H9 (cell line): ENCODE data around the gene TMOD1. TPM values are rescaled to one million over a fixed set of nuclear protein-coding genes. Genes with fewer than 3 reads are reported as not detected.

Source experiments
- DNase-seq: peaks from one replicate; pipeline ENCODE4 v3.0.0-alpha.2; 2017
- H2AFZ ChIP-seq: one replicate; pipeline ENCODE4 v1.6.1; 2013; ENCODE audit warnings: mild to moderate bottlenecking, low read length, control low read depth, moderate library complexity
- H2AK5ac ChIP-seq: 2 replicates; pipeline ENCODE4 v1.6.1; 2013; ENCODE audit warnings: low read length, control low read depth, mixed read lengths; ENCODE audit not compliant: insufficient read length
- H2BK120ac ChIP-seq: one replicate; pipeline ENCODE4 v1.6.1; 2013; ENCODE audit warnings: low read depth, mild to moderate bottlenecking, low read length, control low read depth, inconsistent platforms; ENCODE audit not compliant: poor library complexity, severe bottlenecking
- H2BK12ac ChIP-seq: 2 replicates; pipeline ENCODE4 v1.6.1; 2013; ENCODE audit warnings: low read length, control low read depth, mixed read lengths, low read depth; ENCODE audit not compliant: insufficient read length
- H2BK15ac ChIP-seq: 2 replicates; pipeline ENCODE4 v1.6.1; 2013; ENCODE audit warnings: low read depth, low read length, control low read depth
- H2BK20ac ChIP-seq: one replicate; pipeline ENCODE4 v1.6.1; 2013; ENCODE audit warnings: low read depth, mild to moderate bottlenecking, low read length, control low read depth, inconsistent platforms; ENCODE audit not compliant: poor library complexity, severe bottlenecking
- H2BK5ac ChIP-seq: 2 replicates; pipeline ENCODE4 v1.6.1; 2013; ENCODE audit warnings: low read length, control low read depth, mixed read lengths; ENCODE audit not compliant: insufficient read length
- H3K14ac ChIP-seq: 2 replicates; pipeline ENCODE4 v1.6.1; 2013; ENCODE audit warnings: low read length, control low read depth; ENCODE audit not compliant: insufficient read depth
- H3K18ac ChIP-seq: 2 replicates; pipeline ENCODE4 v1.6.1; 2013; ENCODE audit warnings: low read depth, mild to moderate bottlenecking, mixed read lengths, low read length, control low read depth; ENCODE audit not compliant: insufficient read length
- H3K23ac ChIP-seq: 2 replicates; pipeline ENCODE4 v1.6.1; 2013; ENCODE audit warnings: low read length, control low read depth, mixed read lengths, low read depth; ENCODE audit not compliant: insufficient read length
- H3K23me2 ChIP-seq: 2 replicates; pipeline ENCODE4 v1.6.1; 2013; ENCODE audit warnings: low read depth, mild to moderate bottlenecking, mixed read lengths, low read length, control low read depth; ENCODE audit not compliant: insufficient read length, poor library complexity, severe bottlenecking
- H3K27ac ChIP-seq: 2 replicates; pipeline ENCODE4 v1.5.1; 2013; ENCODE audit warnings: low read length, control low read depth, mixed read lengths, low read depth; ENCODE audit not compliant: insufficient read length
- H3K27me3 ChIP-seq: 2 replicates; pipeline ENCODE4 v1.6.1; 2013; ENCODE audit warnings: low read length, control low read depth, inconsistent platforms; ENCODE audit not compliant: insufficient read depth
- H3K4ac ChIP-seq: 2 replicates; pipeline ENCODE4 v1.6.1; 2013; ENCODE audit warnings: low read depth, mild to moderate bottlenecking, control low read depth, inconsistent platforms, low read length, moderate library complexity
- H3K4me1 ChIP-seq: 2 replicates; pipeline ENCODE4 v1.6.1; 2013; ENCODE audit warnings: low read length, control low read depth, inconsistent platforms; ENCODE audit not compliant: insufficient read depth
- H3K4me2 ChIP-seq: 2 replicates; pipeline ENCODE4 v1.6.1; 2013; ENCODE audit warnings: low read length, control low read depth, mixed read lengths; ENCODE audit not compliant: insufficient read length, insufficient read depth
- H3K56ac ChIP-seq: 2 replicates; pipeline ENCODE4 v1.6.1; 2013; ENCODE audit warnings: low read depth, mild to moderate bottlenecking, mixed read lengths, low read length, control low read depth; ENCODE audit not compliant: insufficient read length
- H3K79me1 ChIP-seq: 2 replicates; pipeline ENCODE4 v1.6.1; 2013; ENCODE audit warnings: low read depth, mild to moderate bottlenecking, moderate library complexity, low read length, control low read depth, inconsistent platforms; ENCODE audit not compliant: insufficient read depth, poor library complexity, severe bottlenecking
- H3K79me2 ChIP-seq: 2 replicates; pipeline ENCODE4 v1.6.1; 2013; ENCODE audit warnings: low read length, control low read depth, inconsistent platforms; ENCODE audit not compliant: insufficient read depth
- H3K9ac ChIP-seq: 2 replicates; pipeline ENCODE4 v1.6.1; 2013; ENCODE audit warnings: low read length, control low read depth, mixed read lengths; ENCODE audit not compliant: insufficient read length; ENCODE audit errors: extremely low read depth
- H3K9me3 ChIP-seq: one replicate; pipeline ENCODE4 v1.6.1; 2013; ENCODE audit warnings: low read depth, low read length, inconsistent platforms; ENCODE audit not compliant: control insufficient read depth
- H3T11ph ChIP-seq: one replicate; pipeline ENCODE4 v1.6.1; 2013; ENCODE audit warnings: mild to moderate bottlenecking, low read length, control low read depth, inconsistent platforms
- H4K20me1 ChIP-seq: one replicate; pipeline ENCODE4 v1.6.1; 2013; ENCODE audit not compliant: control insufficient read depth, insufficient read length, insufficient read depth
- H4K5ac ChIP-seq: 2 replicates; pipeline ENCODE4 v1.6.1; 2013; ENCODE audit warnings: low read depth, mild to moderate bottlenecking, mixed read lengths, low read length, control low read depth; ENCODE audit not compliant: insufficient read length
- H4K8ac ChIP-seq: replicated peaks from 2 replicates; pipeline ENCODE4 v1.6.1; 2013; ENCODE audit warnings: low read length, control low read depth, mixed read lengths, low read depth; ENCODE audit not compliant: insufficient read length
- H4K91ac ChIP-seq: 2 replicates; pipeline ENCODE4 v1.6.1; 2013; ENCODE audit warnings: low read depth, mild to moderate bottlenecking, moderate library complexity, mixed read lengths, low read length, control low read depth; ENCODE audit not compliant: insufficient read length
- H3K27ac Mint-ChIP-seq, 3 experiments: 2 replicates in 2 of 3; 3 replicates in 1 of 3; pipeline ENCODE4 v1.8.0; 2020 to 2021; ENCODE audit warnings: mixed read lengths in 3 of 3, mild to moderate bottlenecking in 1 of 3, moderate library complexity in 1 of 3
- H3K27me3 Mint-ChIP-seq: 2 replicates; pipeline ENCODE4 v1.8.0; 2021; ENCODE audit warnings: low read depth, mild to moderate bottlenecking, moderate library complexity, mixed read lengths
- H3K36me3 Mint-ChIP-seq, 3 experiments: 2 replicates in 2 of 3; 3 replicates in 1 of 3; pipeline ENCODE4 v1.8.0; 2020 to 2021; ENCODE audit warnings: low read depth in 3 of 3, mixed read lengths in 3 of 3; ENCODE audit not compliant: insufficient read depth in 1 of 3
- H3K4me1 Mint-ChIP-seq, 2 experiments: 2 replicates each; pipeline ENCODE4 v1.8.0; 2020; ENCODE audit warnings: mixed read lengths in 2 of 2
- H3K4me3 Mint-ChIP-seq, 2 experiments: 2 replicates in 1 of 2; 3 replicates in 1 of 2; pipeline ENCODE4 v1.8.0; 2020 to 2021; ENCODE audit warnings: mild to moderate bottlenecking in 2 of 2, mixed read lengths in 2 of 2, moderate library complexity in 1 of 2
- H3K9me3 Mint-ChIP-seq, 2 experiments: 2 replicates in 1 of 2; 3 replicates in 1 of 2; pipeline ENCODE4 v1.8.0; 2020; ENCODE audit warnings: mild to moderate bottlenecking in 2 of 2, mixed read lengths in 2 of 2, moderate library complexity in 1 of 2
- CTCF ChIP-seq: fragments of 200-600 bp; sonication (generic); conservative IDR thresholded peaks from 3 replicates; pipeline ENCODE4 v1.8.0; 2021; ENCODE audit warnings: antibody characterized with exemption, mild to moderate bottlenecking
- WGBS: extraction: QIAGEN DNeasy Blood & Tissue Kit; methylation state at CpG from one replicate; pipeline ENCODE4 v1.1.7; 2013; ENCODE audit warnings: missing lambda C conversion rate, low lambda C conversion rate, mixed read lengths; ENCODE audit not compliant: insufficient read length; ENCODE audit errors: extremely low coverage; 5-methylcytosine and 5-hydroxymethylcytosine counted together
- total RNA-seq: library from RNA; stranded (reverse); gene quantifications from 2 replicates; pipeline ENCODE4 v1.2.1, GENCODE V29; 2021

The TMOD1 gene
- total RNA-seq, 1 experiment from 2014 or later: 0.98 TPM

DNA sequence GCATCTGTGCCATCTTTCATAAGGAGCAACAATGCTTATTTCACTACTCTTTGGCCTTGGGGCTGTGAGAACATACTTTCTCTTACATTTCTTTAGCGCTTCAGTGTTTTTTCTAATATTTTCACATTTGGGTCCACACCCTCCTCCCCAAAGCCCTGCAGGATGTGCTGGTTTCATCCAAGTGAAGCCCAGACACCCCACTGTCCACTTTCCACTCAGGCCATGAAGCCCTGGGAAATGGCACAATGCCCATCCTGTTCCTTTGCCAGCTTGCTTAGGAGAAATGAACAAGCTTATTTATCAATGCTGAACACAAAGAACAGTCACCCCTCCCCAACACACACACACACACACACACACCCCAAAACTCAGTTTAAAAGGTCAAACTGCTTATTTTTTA lies 17.3 kb upstream of the TMOD1 start:
- H3K4me2 ChIP-seq: no peak overlapping the region
- H2AK5ac ChIP-seq: no peak overlapping the region
- no peak overlapping the region for H3K4ac ChIP-seq
- Mint-ChIP-seq H3K9me3 (peaks cover 4% of the 10 kb centered on the region in 2 experiments; a peak in 3 of 5 replicates), H3K4me3 (no peak overlapping the region), H3K36me3 (peaks cover 0 to 14% (median 3%) of the 10 kb centered on the region in 3 experiments; a peak in 2 of 7 replicates), H3K4me1 (peaks cover 0 to 4% of the 10 kb centered on the region in 2 experiments; a peak in 1 of 4 replicates), H3K27ac (no peak overlapping the region), H3K27me3 (no peaks in the 10 kb centered on the region)
- H2BK15ac ChIP-seq: no peak overlapping the region
- no peak overlapping the region for H3T11ph ChIP-seq
- H3K9me3 ChIP-seq: no peaks in the 10 kb centered on the region
- no peak overlapping the region for H4K5ac ChIP-seq
- no CpG with 5 or more reads among the region's 1 CpG for WGBS
- DNase-seq: no peak
- H4K8ac ChIP-seq: no peak overlapping the region
- H2BK12ac ChIP-seq: no peak overlapping the region
- no peak overlapping the region for H4K91ac ChIP-seq
- no peaks in the 10 kb centered on the region for H3K27me3 ChIP-seq
- no peaks in the 10 kb centered on the region for H4K20me1 ChIP-seq
- H3K23ac ChIP-seq: no peak overlapping the region
- H2BK20ac ChIP-seq: no peak overlapping the region
- H3K27ac ChIP-seq: no peak overlapping the region
- no peak overlapping the region for H3K14ac ChIP-seq
- no peak overlapping the region for H3K56ac ChIP-seq
- H3K18ac ChIP-seq: no peak overlapping the region
- H3K79me2 ChIP-seq: no peaks in the 10 kb centered on the region
- H3K9ac ChIP-seq: no peak overlapping the region
- no peaks in the 10 kb centered on the region for H3K79me1 ChIP-seq
- no peak overlapping the region for H2AFZ ChIP-seq
- no peak overlapping the region for H2BK5ac ChIP-seq
- no peak for TF ChIP-seq CTCF
- no peak overlapping the region for H2BK120ac ChIP-seq
- no peaks in the 10 kb centered on the region for H3K23me2 ChIP-seq
- H3K4me1 ChIP-seq: no peaks in the 10 kb centered on the region
